ENCODE results near the gene MAFB. TPM values are rescaled to one million over a fixed set of nuclear protein-coding genes. Genes with fewer than 3 reads are reported as not detected.

MAFB gene
- polyA plus RNA-seq, 1 of the 3 experiments (the other 2 are of a cell fraction) = 0.08 TPM

DNA sequence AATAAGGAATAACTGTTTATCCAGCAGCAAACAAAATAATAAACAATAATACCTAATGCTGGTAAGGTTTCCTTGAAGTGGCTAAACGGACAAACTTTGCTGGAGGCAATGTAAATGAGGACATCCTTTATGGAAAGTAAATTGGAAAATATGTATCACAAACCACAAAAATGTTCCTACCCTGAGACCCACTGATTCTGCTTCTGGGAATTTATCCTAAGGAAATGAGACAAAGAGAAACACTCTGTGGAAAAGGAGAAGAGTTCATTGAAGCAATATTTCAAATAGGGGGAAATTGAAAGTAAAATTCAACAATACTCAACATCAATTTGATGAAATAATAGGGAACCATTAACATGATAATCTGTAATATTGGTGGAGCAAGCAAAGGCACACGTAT is 37.9 kb downstream of the MAFB start:
- no peak overlapping the region for H3K27ac ChIP-seq (ENCODE audit: low read depth in 2 of 2, low read length in 1 of 2)
- ChIA-PET POLR2A (no interaction called here), CTCF (no interaction called here)
- H2AFZ ChIP-seq (ENCODE audit: low read depth) = no peak overlapping the region
- H3K4me3 ChIP-seq (ENCODE audit: low read depth in 2 of 2, low read length in 1 of 2) = no peak overlapping the region
- 12% methylated on average over 2 of the region's 2 CpGs for WGBS (ENCODE audit: low lambda C conversion rate)
- H3K36me3 ChIP-seq (replicated peaks in 1 of 2; ENCODE audit: control insufficient read depth in 1 of 2, insufficient read depth in 2 of 2, low read length in 1 of 2) = no peaks in the 10 kb centered on the region
- no peaks in the 10 kb centered on the region for H4K20me1 ChIP-seq (ENCODE audit: insufficient read depth)
- H3K4me2 ChIP-seq = no peak overlapping the region
- TF ChIP-seq NFIC (IDR thresholded peaks at IDR 0.05; ENCODE audit: borderline replicate concordance) (no peak), SIN3A (IDR thresholded peaks at IDR 0.05; ENCODE audit: borderline replicate concordance, low read depth, low read length) (no peak), REST (IDR thresholded peaks at IDR 0.05; ENCODE audit: low read depth, low read length) (no peak), TCF12 (IDR thresholded peaks at IDR 0.05) (no peak), GABPA (IDR thresholded peaks at IDR 0.05; ENCODE audit: low read depth) (no peak), GATA2 (CRISPR knock-in tag; IDR thresholded peaks at IDR 0.05) (no peak), CHD2 (IDR thresholded peaks at IDR 0.05; ENCODE audit: low read length, partially characterized antibody) (no peak), TEAD4 (IDR thresholded peaks at IDR 0.05; ENCODE audit: borderline replicate concordance, insufficient read depth) (no peak), EP300 (IDR thresholded peaks at IDR 0.05; ENCODE audit: borderline replicate concordance in 1 of 2, low read depth in 1 of 2, low read length in 1 of 2) (no peak), FOSL2 (IDR thresholded peaks at IDR 0.05; ENCODE audit: borderline replicate concordance, low read depth) (no peak), FOXJ3 (CRISPR knock-in tag; IDR thresholded peaks at IDR 0.05) (no peak), FOXM1 (IDR thresholded peaks at IDR 0.05; ENCODE audit: low read depth) (no peak), RXRA (IDR thresholded peaks at IDR 0.05; ENCODE audit: borderline replicate concordance, low read depth) (no peak), IRF3 (IDR thresholded peaks at IDR 0.05; ENCODE audit: low read depth, low read length) (no peak), EZH2phosphoT487 (IDR thresholded peaks at IDR 0.05; ENCODE audit: borderline replicate concordance, low read depth) (no peak), USF2 (IDR thresholded peaks at IDR 0.05; ENCODE audit: borderline replicate concordance, low read depth, low read length) (no peak), JUND (IDR thresholded peaks at IDR 0.05) (no peak), RFX5 (IDR thresholded peaks at IDR 0.05; ENCODE audit: low read length) (no peak)
- TF ChIP-seq, protein P1, sequence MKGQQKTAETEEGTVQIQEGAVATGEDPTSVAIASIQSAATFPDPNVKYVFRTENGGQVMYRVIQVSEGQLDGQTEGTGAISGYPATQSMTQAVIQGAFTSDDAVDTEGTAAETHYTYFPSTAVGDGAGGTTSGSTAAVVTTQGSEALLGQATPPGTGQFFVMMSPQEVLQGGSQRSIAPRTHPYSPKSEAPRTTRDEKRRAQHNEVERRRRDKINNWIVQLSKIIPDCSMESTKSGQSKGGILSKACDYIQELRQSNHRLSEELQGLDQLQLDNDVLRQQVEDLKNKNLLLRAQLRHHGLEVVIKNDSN (IDR thresholded peaks at IDR 0.05; ENCODE audit: borderline replicate concordance, low read depth) = no peak
- H3F3A ChIP-seq (replicated peaks; ENCODE audit: insufficient read depth) = no peaks in the 10 kb centered on the region
- no peak overlapping the region for H3K9ac ChIP-seq
- no peaks in the 10 kb centered on the region for H3K27me3 ChIP-seq (ENCODE audit: insufficient read depth)
- H3K9me2 ChIP-seq = no peaks in the 10 kb centered on the region
- H3K79me2 ChIP-seq (ENCODE audit: insufficient read depth) = no peaks in the 10 kb centered on the region
- DNase-seq = no peak
- peaks cover 12 to 14% of the 10 kb centered on the region in 2 experiments; a peak in 2 of 4 replicates for H3K4me1 ChIP-seq (ENCODE audit: control insufficient read depth in 1 of 2, insufficient read depth in 2 of 2, low read depth in 1 of 2, low read length in 1 of 2)
- no peaks in the 10 kb centered on the region for H3K9me3 ChIP-seq
